H1 (cell line): ENCODE results near the gene FCRLB. TPM values are rescaled to one million over a fixed set of nuclear protein-coding genes. Genes with fewer than 3 reads are reported as not detected.
"Not testable (repeated sequence)": the region's sequence is repeated elsewhere in the genome, so short reads cannot be mapped to it uniquely, and the experiment has no call there.

Source experiments
- CTCF ChIA-PET: fragments of 300-600 bp; sonication (Branson Sonifier 250); formaldehyde crosslinking; loops from one replicate; lab custom pipeline; 2021; ENCODE audit not compliant: partially characterized antibody; lab: Charles Lee
- POLR2A ChIA-PET: fragments of 300-600 bp; sonication (Branson Sonifier 250); formaldehyde crosslinking; loops from one replicate; lab custom pipeline; 2021; ENCODE audit warnings: inconsistent platforms; ENCODE audit not compliant: partially characterized antibody; lab: Charles Lee
- DNase-seq, 2 experiments: peaks; one replicate each; pipeline versions ENCODE4 v3.0.0 to v3.0.0-alpha.2; 2010 to 2022; ENCODE audit warnings: low spot score in 2 of 2, low read depth in 1 of 2, mixed read lengths in 1 of 2
- FAIRE-seq: peaks from 2 replicates; lab custom pipeline; 2011; peaks lifted over from hg19 to GRCh38; lab: Jason Lieb, UNC
- H2AFZ ChIP-seq: 2 replicates; pipeline ENCODE4 v1.8.1; 2012; ENCODE audit warnings: low read length, inconsistent platforms
- H2AK5ac ChIP-seq: 2 replicates; pipeline ENCODE4 v1.6.1; 2013; ENCODE audit warnings: low read depth, low read length
- H2BK120ac ChIP-seq: replicated peaks from 2 replicates; pipeline ENCODE3; 2013; ENCODE audit warnings: low read depth, low read length, inconsistent platforms
- H2BK12ac ChIP-seq: 2 replicates; pipeline ENCODE4 v1.6.1; 2013; ENCODE audit warnings: low read depth, low read length
- H2BK15ac ChIP-seq: 2 replicates; pipeline ENCODE4 v1.6.1; 2013; ENCODE audit warnings: low read length
- H2BK20ac ChIP-seq: 2 replicates; pipeline ENCODE4 v1.6.1; 2013; ENCODE audit warnings: low read length
- H2BK5ac ChIP-seq: 2 replicates; pipeline ENCODE4 v1.6.1; 2013; ENCODE audit warnings: low read depth, low read length
- H3K14ac ChIP-seq: 2 replicates; pipeline ENCODE4 v1.6.1; 2013; ENCODE audit warnings: inconsistent platforms; ENCODE audit not compliant: insufficient read length
- H3K18ac ChIP-seq: 2 replicates; pipeline ENCODE4 v1.6.1; 2013; ENCODE audit warnings: low read length; ENCODE audit errors: extremely low read depth
- H3K23ac ChIP-seq: 2 replicates; pipeline ENCODE4 v1.6.1; 2013; ENCODE audit warnings: inconsistent platforms; ENCODE audit not compliant: insufficient read length
- H3K23me2 ChIP-seq: 2 replicates; pipeline ENCODE4 v1.6.1; 2013; ENCODE audit warnings: low read depth, low read length
- H3K27ac ChIP-seq: 2 replicates; pipeline ENCODE4 v1.6.1; 2011; ENCODE audit warnings: low read depth, low read length, inconsistent platforms
- H3K27me3 ChIP-seq, 4 experiments: replicated peaks in 1 of 4; 1 replicate in 1 of 4; 2 replicates in 3 of 4; pipeline versions ENCODE4 v1.6.1 to v1.8.1; 2011 to 2013; ENCODE audit warnings: low read length in 3 of 4, mild to moderate bottlenecking in 3 of 4, inconsistent platforms in 2 of 4, mixed read lengths in 2 of 4, moderate library complexity in 1 of 4; ENCODE audit not compliant: control insufficient read depth in 3 of 4, insufficient read depth in 3 of 4; ENCODE audit errors: extremely low read depth in 1 of 4
- H3K36me3 ChIP-seq, 4 experiments: 2 replicates each; pipeline versions ENCODE4 v1.6.1 to v1.8.1; 2011 to 2013; ENCODE audit warnings: mild to moderate bottlenecking in 4 of 4, low read length in 3 of 4, moderate library complexity in 2 of 4, control low read depth in 1 of 4, inconsistent platforms in 1 of 4; ENCODE audit not compliant: insufficient read depth in 4 of 4, control insufficient read depth in 2 of 4
- H3K4ac ChIP-seq: replicated peaks from 2 replicates; pipeline ENCODE3; 2013; ENCODE audit warnings: low read length, low read depth, mixed read lengths, inconsistent platforms; ENCODE audit not compliant: insufficient read length
- H3K4me1 ChIP-seq, 4 experiments: replicated peaks in 1 of 4; 1 replicate in 1 of 4; 2 replicates in 3 of 4; pipeline versions ENCODE4 v1.6.1 to v1.8.1; 2011 to 2013; ENCODE audit warnings: low read length in 3 of 4, inconsistent platforms in 2 of 4, mixed read lengths in 1 of 4; ENCODE audit not compliant: insufficient read depth in 4 of 4, control insufficient read depth in 3 of 4
- H3K4me2 ChIP-seq, 2 experiments: 2 replicates each; pipeline versions ENCODE4 v1.6.1 to v1.8.1; 2011 to 2013; ENCODE audit warnings: low read depth in 2 of 2, low read length in 2 of 2, control low read depth in 1 of 2, inconsistent platforms in 1 of 2, mild to moderate bottlenecking in 1 of 2; ENCODE audit not compliant: insufficient read depth in 1 of 2
- H3K4me3 ChIP-seq, 4 experiments: fragments of 200-600, 300-600 bp in 1 of 4; sonication (generic), shearing (Covaris generic), sonication (Bioruptor Twin) in 1 of 4; 2 replicates each; pipeline versions ENCODE4 v1.5.1 to v1.8.1; 2011 to 2016; ENCODE audit warnings: low read length in 4 of 4, low read depth in 3 of 4, control low read depth in 2 of 4, inconsistent platforms in 2 of 4, mild to moderate bottlenecking in 2 of 4, mixed read lengths in 1 of 4, moderate library complexity in 1 of 4; ENCODE audit not compliant: insufficient read depth in 2 of 4; ENCODE audit errors: extremely low read depth in 1 of 4
- H3K56ac ChIP-seq: replicated peaks from 2 replicates; pipeline ENCODE3; 2013; ENCODE audit warnings: low read depth, mild to moderate bottlenecking, mixed read lengths, low read length, inconsistent platforms; ENCODE audit not compliant: insufficient read length
- H3K79me1 ChIP-seq: 2 replicates; pipeline ENCODE4 v1.6.1; 2013; ENCODE audit warnings: low read depth, low read length, control low read depth
- H3K79me2 ChIP-seq, 2 experiments: 2 replicates each; pipeline versions ENCODE4 v1.6.1 to v1.8.1; 2012 to 2013; ENCODE audit warnings: low read length in 2 of 2, mild to moderate bottlenecking in 2 of 2, inconsistent platforms in 1 of 2; ENCODE audit not compliant: insufficient read depth in 2 of 2, control insufficient read depth in 1 of 2
- H3K9ac ChIP-seq, 4 experiments: replicated peaks in 1 of 4; 1 replicate in 1 of 4; 2 replicates in 3 of 4; pipeline versions ENCODE4 v1.6.1 to v1.8.1; 2011 to 2013; ENCODE audit warnings: low read depth in 3 of 4, low read length in 3 of 4, control low read depth in 2 of 4, mild to moderate bottlenecking in 2 of 4, moderate library complexity in 2 of 4, inconsistent platforms in 1 of 4; ENCODE audit errors: extremely low read depth in 1 of 4
- H3K9me3 ChIP-seq, 2 experiments: 2 replicates each; pipeline versions ENCODE4 v1.6.1 to v1.8.1; 2012 to 2013; ENCODE audit warnings: mild to moderate bottlenecking in 2 of 2, moderate library complexity in 2 of 2, control low read depth in 1 of 2, inconsistent platforms in 1 of 2, low read depth in 1 of 2, low read length in 1 of 2, mixed read lengths in 1 of 2; ENCODE audit not compliant: insufficient read depth in 2 of 2
- H4K20me1 ChIP-seq, 2 experiments: replicated peaks in 1 of 2; 2 replicates each; pipeline versions ENCODE3 to v1.8.1; 2011 to 2013; ENCODE audit warnings: inconsistent platforms in 2 of 2, low read length in 2 of 2, mild to moderate bottlenecking in 1 of 2; ENCODE audit not compliant: insufficient read depth in 2 of 2, control insufficient read depth in 1 of 2
- H4K5ac ChIP-seq: 2 replicates; pipeline ENCODE4 v1.6.1; 2013; ENCODE audit warnings: low read length, low read depth, mixed read lengths, inconsistent platforms; ENCODE audit not compliant: insufficient read length
- H4K8ac ChIP-seq: 2 replicates; pipeline ENCODE4 v1.8.0; 2013; ENCODE audit warnings: mild to moderate bottlenecking, moderate library complexity, low read length, inconsistent platforms; ENCODE audit not compliant: insufficient read depth; ENCODE audit errors: extremely low read depth
- H4K91ac ChIP-seq: replicated peaks from 2 replicates; pipeline ENCODE3; 2013; ENCODE audit warnings: low read length, mixed read lengths, inconsistent platforms; ENCODE audit not compliant: insufficient read length
- WGBS, 2 experiments: shearing (Covaris generic) in 1 of 2; methylation state at CpG; one replicate each; pipeline versions ENCODE4 v1.1.6 to v1.1.7; 2013 to 2015; ENCODE audit warnings: low lambda C conversion rate in 2 of 2, mixed read lengths in 2 of 2, inconsistent platforms in 1 of 2, low coverage in 1 of 2, missing lambda C conversion rate in 1 of 2; ENCODE audit not compliant: insufficient replicate concordance in 2 of 2, insufficient coverage in 1 of 2, insufficient read length in 1 of 2; ENCODE audit errors: extremely low coverage in 1 of 2, missing lambda C conversion rate in 1 of 2; 5-methylcytosine and 5-hydroxymethylcytosine counted together
- polyA plus RNA-seq, 7 experiments: library from polyadenylated mRNA; depleted of rRNA in 3 of 7; stranded (reverse) in 5 of 7; unstranded in 2 of 7; fragments of >200 nt in 5 of 7; fragments of 200-250 nt in 2 of 7; gene quantifications; 1 replicate in 5 of 7; 2 replicates in 1 of 7; 4 replicates in 1 of 7; pipeline versions ENCODE4 v1.2.1 to v1.2.3, GENCODE V29; 2011 to 2013; ENCODE audit warnings: missing spikeins in 2 of 7, mixed read lengths in 2 of 7
- total RNA-seq: library from RNA; stranded (reverse); fragmentation: NEBNext Ultra II Directional; extraction: Animal tissue kit (Norgen Biotek cat#: 25700); gene quantifications from 2 replicates; pipeline ENCODE4 v1.2.1, GENCODE V29; 2021

FCRLB gene
- total and polyA plus RNA-seq, 2 of the 8 experiments (the other 6 are each of a cell fraction or from before 2014, with no cell fraction given) = 0.14 to 0.24 TPM

DNA sequence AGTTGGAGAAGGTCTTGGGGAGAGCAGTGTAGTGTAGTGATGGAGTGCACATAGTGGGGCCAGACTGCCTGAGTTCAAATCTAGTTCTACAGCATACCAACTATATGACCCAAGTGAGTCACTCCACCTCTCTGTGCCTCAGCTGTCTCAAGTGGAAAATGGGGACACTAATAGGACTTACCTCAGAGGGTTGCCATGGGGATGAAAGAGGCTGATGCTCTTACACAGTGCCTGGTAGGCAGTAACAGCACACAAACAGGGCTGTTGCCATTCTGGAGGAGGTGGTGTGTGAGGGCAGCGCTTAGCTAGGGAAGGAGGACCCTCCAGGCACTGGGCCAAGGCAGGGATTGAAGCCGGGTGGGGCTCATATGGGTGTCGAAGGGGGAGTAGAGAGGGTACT, 46.9 kb upstream of the FCRLB start:
- H3K14ac ChIP-seq, H3K27me3 ChIP-seq, H3K79me1 ChIP-seq, H3K27ac ChIP-seq, H2BK120ac ChIP-seq, H3K4me1 ChIP-seq, H3K23ac ChIP-seq, H4K20me1 ChIP-seq, H3K36me3 ChIP-seq, H3K23me2 ChIP-seq, H4K5ac ChIP-seq, FAIRE-seq, H2AK5ac ChIP-seq, H2BK20ac ChIP-seq, H2BK5ac ChIP-seq, H3K56ac ChIP-seq, H3K9ac ChIP-seq, H2BK15ac ChIP-seq, H2BK12ac ChIP-seq, H3K4me3 ChIP-seq, H3K4ac ChIP-seq, H2AFZ ChIP-seq, H3K79me2 ChIP-seq, CTCF ChIA-PET, DNase-seq, POLR2A ChIA-PET, H3K9me3 ChIP-seq, H4K8ac ChIP-seq, H4K91ac ChIP-seq, H3K4me2 ChIP-seq, H3K18ac ChIP-seq: not testable (repeated sequence)
- WGBS, 2 experiments = 90% methylated on average over 3 of the region's 3 CpGs; no CpG with 5 or more reads in 1 of the 2 experiments

GRCh38 chr1:161674908-161675307, 46.4 kb upstream of the FCRLB start:
- H2AK5ac ChIP-seq, H3K79me2 ChIP-seq, H3K56ac ChIP-seq, H3K27ac ChIP-seq, H4K5ac ChIP-seq, POLR2A ChIA-PET, H2BK15ac ChIP-seq, H3K36me3 ChIP-seq, H3K9ac ChIP-seq, H3K79me1 ChIP-seq, H3K23me2 ChIP-seq, H3K9me3 ChIP-seq, H2BK5ac ChIP-seq, H3K27me3 ChIP-seq, H3K4me3 ChIP-seq, DNase-seq, H4K91ac ChIP-seq, H2BK120ac ChIP-seq, H3K4me2 ChIP-seq, H2BK12ac ChIP-seq, H3K4me1 ChIP-seq, H3K4ac ChIP-seq, H4K20me1 ChIP-seq, H3K18ac ChIP-seq, FAIRE-seq, H3K23ac ChIP-seq, H4K8ac ChIP-seq, H2BK20ac ChIP-seq, H2AFZ ChIP-seq, H3K14ac ChIP-seq: not testable (repeated sequence)
- CTCF ChIA-PET = interaction anchor here (0.9 kb wide), 1 partner anchor 66 kb away, joined by 5 read pairs; no protein-coding TSS in a partner anchor
- 80% methylated on average over 2 of the region's 3 CpGs; no CpG with 5 or more reads in 1 of the 2 experiments for WGBS, 2 experiments
